GM23338 (cell line): ENCODE results near the gene NPDC1.

Source experiments
- CTCF ChIP-seq, 2 experiments: fragments of 200-600 bp in 1 of 2; sonication (generic) in 1 of 2; conservative IDR thresholded peaks; 2 replicates each; pipeline versions ENCODE4 v1.5.1 to v1.6.1; 2016 to 2017; ENCODE audit warnings: antibody characterized with exemption in 2 of 2, low read depth in 2 of 2, mild to moderate bottlenecking in 2 of 2, moderate library complexity in 1 of 2
- EZH2 ChIP-seq: fragments of 200-600 bp; sonication (generic); IDR thresholded peaks from one replicate; pipeline ENCODE4 v1.8.0; 2017; ENCODE audit warnings: antibody characterized with exemption, mild to moderate bottlenecking, low read depth; ENCODE audit not compliant: unreplicated experiment

GRCh38 chr9:137064027-137064879 is 18.3 kb upstream of the NPDC1 start:
- TF ChIP-seq CTCF (conservative IDR thresholded peaks at IDR 0.05; ENCODE audit: low read depth in 2 of 2) (peak; percentile 79 to 92), EZH2 (no peak)
